ENCODE results near the gene PLA2G7. TPM values are rescaled to one million over a fixed set of nuclear protein-coding genes. Genes with fewer than 3 reads are reported as not detected.

Gene PLA2G7
- total and polyA plus RNA-seq, 2 of the 4 experiments (the other 2 are of a cell fraction) = not detected

DNA sequence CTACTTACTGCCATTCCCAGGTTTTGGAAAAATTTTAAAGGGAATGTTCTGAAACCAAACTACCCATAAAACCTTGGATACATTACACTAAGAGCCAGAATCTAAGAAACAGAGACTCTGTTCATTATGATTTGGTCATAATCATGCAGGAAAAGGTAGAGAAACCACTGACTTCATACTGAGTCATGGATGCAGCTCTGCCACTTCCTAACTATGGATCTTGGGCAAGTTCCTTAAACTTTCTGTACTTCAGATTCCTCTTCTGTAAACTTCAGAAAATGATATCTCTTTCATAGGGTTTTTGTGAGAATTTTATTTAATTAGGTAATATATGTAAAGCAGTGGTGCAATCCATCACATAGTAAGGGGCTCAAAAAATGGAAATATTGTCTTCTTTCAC lies 20.0 kb downstream of the PLA2G7 start:
- Histone ChIP-seq H2AK9ac (replicated peaks; ENCODE audit: low read depth, low read length, poor library complexity) (no peak overlapping the region), H3K9me1 (ENCODE audit: insufficient read depth, low read length) (no peaks in the 10 kb centered on the region), H4K20me1 (ENCODE audit: insufficient read depth, low read length) (no peaks in the 10 kb centered on the region), H2BK15ac (ENCODE audit: low read depth, low read length) (no peak overlapping the region), H3K4me3 (ENCODE audit: insufficient read depth, low read depth, low read length) (no peak overlapping the region), H3K14ac (replicated peaks; ENCODE audit: low read depth, low read length) (no peak overlapping the region), H4K8ac (ENCODE audit: low read depth in 2 of 2, low read length in 2 of 2) (no peak overlapping the region), H2BK120ac (ENCODE audit: low read depth, low read length) (no peak overlapping the region), H3K4me2 (ENCODE audit: low read depth, low read length) (no peak overlapping the region), H3K27ac (ENCODE audit: insufficient read depth, low read length) (no peak overlapping the region), H2AFZ (replicated peaks; ENCODE audit: low read length, poor library complexity) (no peak overlapping the region), H3K56ac (ENCODE audit: extremely low read depth, insufficient read depth, low read length) (no peak overlapping the region), H3K9ac (ENCODE audit: low read depth, low read length) (no peak overlapping the region), H3K79me1 (ENCODE audit: low read depth in 1 of 2, low read length in 2 of 2) (no peaks in the 10 kb centered on the region), H3K18ac (ENCODE audit: low read depth, low read length) (no peak overlapping the region), H4K5ac (ENCODE audit: low read depth, low read length) (no peak overlapping the region), H3K27me3 (ENCODE audit: control insufficient read depth, insufficient read depth, low read length) (no peaks in the 10 kb centered on the region), H3K36me3 (ENCODE audit: control insufficient read depth, insufficient read depth, low read length) (no peaks in the 10 kb centered on the region), H3K23ac (ENCODE audit: low read depth, low read length) (no peak overlapping the region), H2AK5ac (ENCODE audit: low read depth, low read length) (no peak overlapping the region), H3K4me1 (ENCODE audit: control insufficient read depth, insufficient read depth, low read length) (no peaks in the 10 kb centered on the region), H2BK5ac (ENCODE audit: low read depth, low read length, poor library complexity, severe bottlenecking) (no peak overlapping the region), H2BK20ac (ENCODE audit: low read depth, low read length) (no peak overlapping the region), H3K9me3 (ENCODE audit: control insufficient read depth, insufficient read depth, low read length) (no peaks in the 10 kb centered on the region), H3K4ac (ENCODE audit: low read depth, low read length) (no peak overlapping the region), H4K91ac (ENCODE audit: insufficient read depth, low read depth, low read length) (no peak overlapping the region)
- intact Hi-C loops (cut with micrococcal nuclease) (no loop called here), dilution Hi-C loops (cut with HindIII; ENCODE audit: low sequenced_read_pairs, unreplicated experiment) (no loop called here), in situ Hi-C loops (cut with MboI; ENCODE audit: low sequenced_read_pairs) (no loop called here)
- ChIA-PET CTCF (interaction anchor here (0.9 kb wide), 1 partner anchor 338 kb away, joined by 3 read pairs; no protein-coding TSS in a partner anchor), POLR2A (ENCODE audit: unreplicated experiment) (no interaction called here)
- no TSS peak for BruUV-seq (replicated peaks)
- ATAC-seq (ENCODE audit: low read depth) (no peak), DNase-seq (no peak)
- TF ChIP-seq SMC3 (IDR thresholded peaks at IDR 0.05; ENCODE audit: low read depth, low read length) = no peak
- no peak for TF ChIP-seq BHLHE40 (IDR thresholded peaks at IDR 0.05; ENCODE audit: low read depth, low read length)
- TF ChIP-seq RFX5 (IDR thresholded peaks at IDR 0.05; ENCODE audit: low read depth, low read length) = no peak
- TF ChIP-seq MAZ (IDR thresholded peaks at IDR 0.05; ENCODE audit: borderline replicate concordance, low read depth, low read length) = no peak
- no peak for TF ChIP-seq CEBPB (IDR thresholded peaks at IDR 0.05; ENCODE audit: low read depth, low read length)
- TF ChIP-seq MAFK (IDR thresholded peaks at IDR 0.05; ENCODE audit: low read depth, low read length) = no peak
- no peak for TF ChIP-seq MXI1 (IDR thresholded peaks at IDR 0.05; ENCODE audit: borderline replicate concordance, low read depth, low read length)
- TF ChIP-seq POLR2A (IDR thresholded peaks at IDR 0.05; ENCODE audit: low read depth, low read length) = no peak
- TF ChIP-seq FOS (IDR thresholded peaks at IDR 0.05; ENCODE audit: low read depth, low read length) = no peak
- no peak for TF ChIP-seq RCOR1 (IDR thresholded peaks at IDR 0.05; ENCODE audit: insufficient replicate concordance, low read length)
- no peak for TF ChIP-seq NFE2L2 (IDR thresholded peaks at IDR 0.05; ENCODE audit: low read depth, low read length)
- TF ChIP-seq, protein P1, sequence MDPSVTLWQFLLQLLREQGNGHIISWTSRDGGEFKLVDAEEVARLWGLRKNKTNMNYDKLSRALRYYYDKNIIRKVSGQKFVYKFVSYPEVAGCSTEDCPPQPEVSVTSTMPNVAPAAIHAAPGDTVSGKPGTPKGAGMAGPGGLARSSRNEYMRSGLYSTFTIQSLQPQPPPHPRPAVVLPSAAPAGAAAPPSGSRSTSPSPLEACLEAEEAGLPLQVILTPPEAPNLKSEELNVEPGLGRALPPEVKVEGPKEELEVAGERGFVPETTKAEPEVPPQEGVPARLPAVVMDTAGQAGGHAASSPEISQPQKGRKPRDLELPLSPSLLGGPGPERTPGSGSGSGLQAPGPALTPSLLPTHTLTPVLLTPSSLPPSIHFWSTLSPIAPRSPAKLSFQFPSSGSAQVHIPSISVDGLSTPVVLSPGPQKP (IDR thresholded peaks at IDR 0.05; ENCODE audit: borderline replicate concordance, low read depth, low read length) = no peak
- no peak for TF ChIP-seq RAD21 (IDR thresholded peaks at IDR 0.05; ENCODE audit: low read length)
- TF ChIP-seq CTCF (conservative IDR thresholded peaks at IDR 0.05; ENCODE audit: low read depth, low read length) = no peak
- TF ChIP-seq, protein P2, sequence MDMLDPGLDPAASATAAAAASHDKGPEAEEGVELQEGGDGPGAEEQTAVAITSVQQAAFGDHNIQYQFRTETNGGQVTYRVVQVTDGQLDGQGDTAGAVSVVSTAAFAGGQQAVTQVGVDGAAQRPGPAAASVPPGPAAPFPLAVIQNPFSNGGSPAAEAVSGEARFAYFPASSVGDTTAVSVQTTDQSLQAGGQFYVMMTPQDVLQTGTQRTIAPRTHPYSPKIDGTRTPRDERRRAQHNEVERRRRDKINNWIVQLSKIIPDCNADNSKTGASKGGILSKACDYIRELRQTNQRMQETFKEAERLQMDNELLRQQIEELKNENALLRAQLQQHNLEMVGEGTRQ (IDR thresholded peaks at IDR 0.05; ENCODE audit: low read depth, low read length) = no peak
- TF ChIP-seq CHD1 (IDR thresholded peaks at IDR 0.05; ENCODE audit: low read depth, low read length) = no peak

Data from IMR-90 (cell line).